ENCODE results near the gene C13orf42.

The C13orf42 gene

GRCh38 chr13:51063909-51064308 lies 47.2 kb downstream of the C13orf42 start:
- H3K36me3 ChIP-seq (ENCODE audit: insufficient read depth, low read length): no peaks in the 10 kb centered on the region
- H3K9me3 ChIP-seq (ENCODE audit: low read length): no peaks in the 10 kb centered on the region
- H3K27me3 ChIP-seq (ENCODE audit: control insufficient read depth in 1 of 2, insufficient read depth in 2 of 2, low read length in 2 of 2): no peaks in the 10 kb centered on the region
- no peak overlapping the region for H3K27ac ChIP-seq (ENCODE audit: low read depth, low read length)
- no peaks in the 10 kb centered on the region for H3K4me1 ChIP-seq (ENCODE audit: insufficient read depth, low read length)
- H3K4me3 ChIP-seq (ENCODE audit: low read depth in 1 of 2, low read length in 2 of 2): no peak overlapping the region
- no peak overlapping the region for H3K9ac ChIP-seq (ENCODE audit: low read length)

GRCh38 chr13:51058461-51059167 lies 52.5 kb downstream of the C13orf42 start:
- Histone ChIP-seq H3K27me3 (ENCODE audit: control insufficient read depth in 1 of 2, insufficient read depth in 2 of 2, low read length in 2 of 2) (no peaks in the 10 kb centered on the region), H3K27ac (ENCODE audit: low read depth, low read length) (no peak overlapping the region), H3K36me3 (ENCODE audit: insufficient read depth, low read length) (no peaks in the 10 kb centered on the region), H3K4me1 (ENCODE audit: insufficient read depth, low read length) (no peaks in the 10 kb centered on the region), H3K9me3 (ENCODE audit: low read length) (no peaks in the 10 kb centered on the region), H3K4me3 (ENCODE audit: low read depth in 1 of 2, low read length in 2 of 2) (no peak overlapping the region), H3K9ac (ENCODE audit: low read length) (no peak overlapping the region)

- H3K4me3 ChIP-seq (ENCODE audit: low read depth in 1 of 2, low read length in 2 of 2): no peak overlapping the region
- H3K36me3 ChIP-seq (ENCODE audit: insufficient read depth, low read length): no peaks in the 10 kb centered on the region
- no peaks in the 10 kb centered on the region for H3K27me3 ChIP-seq (ENCODE audit: control insufficient read depth in 1 of 2, insufficient read depth in 2 of 2, low read length in 2 of 2)
- no peaks in the 10 kb centered on the region for H3K9me3 ChIP-seq (ENCODE audit: low read length)
- H3K27ac ChIP-seq (ENCODE audit: low read depth, low read length): no peak overlapping the region
- H3K4me1 ChIP-seq (ENCODE audit: insufficient read depth, low read length): no peaks in the 10 kb centered on the region
- H3K9ac ChIP-seq (ENCODE audit: low read length): no peak overlapping the region
These were observed 53.2 kb downstream of the C13orf42 start for GRCh38 chr13:51057906-51058305.

- Histone ChIP-seq H3K4me1 (ENCODE audit: insufficient read depth, low read length) (no peaks in the 10 kb centered on the region), H3K36me3 (ENCODE audit: insufficient read depth, low read length) (no peaks in the 10 kb centered on the region), H3K9me3 (ENCODE audit: low read length) (no peaks in the 10 kb centered on the region), H3K27me3 (ENCODE audit: control insufficient read depth in 1 of 2, insufficient read depth in 2 of 2, low read length in 2 of 2) (no peaks in the 10 kb centered on the region), H3K9ac (ENCODE audit: low read length) (no peak overlapping the region), H3K27ac (ENCODE audit: low read depth, low read length) (no peak overlapping the region), H3K4me3 (ENCODE audit: low read depth in 1 of 2, low read length in 2 of 2) (no peak overlapping the region)
These were observed 54.1 kb downstream of the C13orf42 start for GRCh38 chr13:51057001-51057400.

- Histone ChIP-seq H3K27me3 (ENCODE audit: control insufficient read depth in 1 of 2, insufficient read depth in 2 of 2, low read length in 2 of 2) (no peaks in the 10 kb centered on the region), H3K9ac (ENCODE audit: low read length) (no peak overlapping the region), H3K27ac (ENCODE audit: low read depth, low read length) (no peak overlapping the region), H3K9me3 (ENCODE audit: low read length) (no peaks in the 10 kb centered on the region), H3K36me3 (ENCODE audit: insufficient read depth, low read length) (no peaks in the 10 kb centered on the region), H3K4me1 (ENCODE audit: insufficient read depth, low read length) (no peaks in the 10 kb centered on the region), H3K4me3 (ENCODE audit: low read depth in 1 of 2, low read length in 2 of 2) (no peak overlapping the region)
These were observed 58.5 kb downstream of the C13orf42 start for GRCh38 chr13:51052581-51052980.

- H3K9me3 ChIP-seq (ENCODE audit: low read length): no peaks in the 10 kb centered on the region
- H3K27me3 ChIP-seq (ENCODE audit: control insufficient read depth in 1 of 2, insufficient read depth in 2 of 2, low read length in 2 of 2): no peaks in the 10 kb centered on the region
- H3K36me3 ChIP-seq (ENCODE audit: insufficient read depth, low read length): no peaks in the 10 kb centered on the region
- no peak overlapping the region for H3K27ac ChIP-seq (ENCODE audit: low read depth, low read length)
- no peak overlapping the region for H3K4me3 ChIP-seq (ENCODE audit: low read depth in 1 of 2, low read length in 2 of 2)
- no peaks in the 10 kb centered on the region for H3K4me1 ChIP-seq (ENCODE audit: insufficient read depth, low read length)
- no peak overlapping the region for H3K9ac ChIP-seq (ENCODE audit: low read length)
These were observed 60.8 kb downstream of the C13orf42 start for GRCh38 chr13:51050021-51050830.

- H3K27ac ChIP-seq (ENCODE audit: low read depth, low read length): no peak overlapping the region
- H3K9ac ChIP-seq (ENCODE audit: low read length): no peak overlapping the region
- no peaks in the 10 kb centered on the region for H3K9me3 ChIP-seq (ENCODE audit: low read length)
- no peak overlapping the region for H3K4me3 ChIP-seq (ENCODE audit: low read depth in 1 of 2, low read length in 2 of 2)
- no peaks in the 10 kb centered on the region for H3K27me3 ChIP-seq (ENCODE audit: control insufficient read depth in 1 of 2, insufficient read depth in 2 of 2, low read length in 2 of 2)
- no peaks in the 10 kb centered on the region for H3K4me1 ChIP-seq (ENCODE audit: insufficient read depth, low read length)
- H3K36me3 ChIP-seq (ENCODE audit: insufficient read depth, low read length): no peaks in the 10 kb centered on the region
These were observed 62.5 kb downstream of the C13orf42 start for GRCh38 chr13:51048616-51049015.

- Histone ChIP-seq H3K9ac (ENCODE audit: low read length) (no peak overlapping the region), H3K36me3 (ENCODE audit: insufficient read depth, low read length) (no peaks in the 10 kb centered on the region), H3K27ac (ENCODE audit: low read depth, low read length) (no peak overlapping the region), H3K27me3 (ENCODE audit: control insufficient read depth in 1 of 2, insufficient read depth in 2 of 2, low read length in 2 of 2) (no peaks in the 10 kb centered on the region), H3K9me3 (ENCODE audit: low read length) (no peaks in the 10 kb centered on the region), H3K4me1 (ENCODE audit: insufficient read depth, low read length) (no peaks in the 10 kb centered on the region), H3K4me3 (ENCODE audit: low read depth in 1 of 2, low read length in 2 of 2) (no peak overlapping the region)
These were observed 63.0 kb downstream of the C13orf42 start for GRCh38 chr13:51048166-51048461.

GRCh38 chr13:51047434-51048165 lies 63.5 kb downstream of the C13orf42 start:
- Histone ChIP-seq H3K4me3 (ENCODE audit: low read depth in 1 of 2, low read length in 2 of 2) (no peak overlapping the region), H3K27me3 (ENCODE audit: control insufficient read depth in 1 of 2, insufficient read depth in 2 of 2, low read length in 2 of 2) (no peaks in the 10 kb centered on the region), H3K27ac (ENCODE audit: low read depth, low read length) (no peak overlapping the region), H3K36me3 (ENCODE audit: insufficient read depth, low read length) (no peaks in the 10 kb centered on the region), H3K9ac (ENCODE audit: low read length) (no peak overlapping the region), H3K4me1 (ENCODE audit: insufficient read depth, low read length) (no peaks in the 10 kb centered on the region), H3K9me3 (ENCODE audit: low read length) (no peaks in the 10 kb centered on the region)

GRCh38 chr13:51045451-51045850 lies 65.6 kb downstream of the C13orf42 start:
- Histone ChIP-seq H3K36me3 (ENCODE audit: insufficient read depth, low read length) (no peaks in the 10 kb centered on the region), H3K9ac (ENCODE audit: low read length) (no peak overlapping the region), H3K27me3 (ENCODE audit: control insufficient read depth in 1 of 2, insufficient read depth in 2 of 2, low read length in 2 of 2) (no peaks in the 10 kb centered on the region), H3K9me3 (ENCODE audit: low read length) (no peaks in the 10 kb centered on the region), H3K4me3 (ENCODE audit: low read depth in 1 of 2, low read length in 2 of 2) (no peak overlapping the region), H3K27ac (ENCODE audit: low read depth, low read length) (no peak overlapping the region), H3K4me1 (ENCODE audit: insufficient read depth, low read length) (no peaks in the 10 kb centered on the region)

- H3K36me3 ChIP-seq (ENCODE audit: insufficient read depth, low read length): no peaks in the 10 kb centered on the region
- H3K4me1 ChIP-seq (ENCODE audit: insufficient read depth, low read length): no peaks in the 10 kb centered on the region
- no peak overlapping the region for H3K27ac ChIP-seq (ENCODE audit: low read depth, low read length)
- H3K9ac ChIP-seq (ENCODE audit: low read length): no peak overlapping the region
- H3K4me3 ChIP-seq (ENCODE audit: low read depth in 1 of 2, low read length in 2 of 2): no peak overlapping the region
- H3K27me3 ChIP-seq (ENCODE audit: control insufficient read depth in 1 of 2, insufficient read depth in 2 of 2, low read length in 2 of 2): no peaks in the 10 kb centered on the region
- no peaks in the 10 kb centered on the region for H3K9me3 ChIP-seq (ENCODE audit: low read length)
These were observed 66.9 kb downstream of the C13orf42 start for GRCh38 chr13:51044023-51044665.
